K562 (cell line): ENCODE data around the gene GADL1. TPM values are rescaled to one million over a fixed set of nuclear protein-coding genes. Genes with fewer than 3 reads are reported as not detected.

Experiments
- ATAC-seq: fragments of 200-7000 bp; cut with Tn5 transposase; 3 replicates; pipeline ENCODE4 v1.9.1; 2020; ENCODE audit warnings: moderate library complexity
- BruUV-seq: library from RNA; stranded (reverse); fragments of 400-500 nt; replicated peaks from 2 replicates; lab custom pipeline; 2021; lab: Mats Ljungman, UMichigan
- CTCF ChIA-PET: fragments of 300-600 bp; formaldehyde crosslinking; extraction: SDS; loops from one replicate; lab custom pipeline; 2021; ENCODE audit warnings: low intra/inter-chr PET ratio; lab: Yijun Ruan, JAX
- POLR2A ChIA-PET: fragments of 300-600, 350-650 bp; sonication (Branson Sonifier 250); formaldehyde crosslinking; extraction: SDS; loops from one replicate; lab custom pipeline; 2021; ENCODE audit warnings: antibody characterized with exemption, inconsistent platforms; lab: Yijun Ruan, JAX
- DNase-seq, 4 experiments: peaks; one replicate each; pipeline versions ENCODE4 v3.0.0 to v3.0.0-alpha.2; 2011 to 2018; ENCODE audit warnings: low spot score in 3 of 4, mixed read lengths in 3 of 4; ENCODE audit errors: extremely low read depth in 1 of 4
- FAIRE-seq: peaks from 2 replicates; lab custom pipeline; 2011; peaks lifted over from hg19 to GRCh38; lab: Jason Lieb, UNC
- H2AFZ ChIP-seq: 2 replicates; pipeline ENCODE4 v1.6.0; 2011; ENCODE audit warnings: low read depth, low read length, control low read depth, inconsistent platforms
- H3K27ac ChIP-seq: fragments of 200-600 bp; 3 replicates; pipeline ENCODE4 v1.8.0; 2011; ENCODE audit warnings: low read depth, mild to moderate bottlenecking, control low read depth, inconsistent platforms, low read length, moderate library complexity, mixed read lengths; ENCODE audit errors: extremely low read depth
- H3K27me3 ChIP-seq, 2 experiments: fragments of 300-600 bp in 1 of 2; 2 replicates in 1 of 2; 3 replicates in 1 of 2; pipeline versions ENCODE4 v1.6.0 to v1.8.0; 2011; ENCODE audit warnings: inconsistent platforms in 2 of 2, low read length in 2 of 2, mild to moderate bottlenecking in 1 of 2, mixed read lengths in 1 of 2, moderate library complexity in 1 of 2; ENCODE audit not compliant: control insufficient read depth in 2 of 2, insufficient read depth in 2 of 2
- H3K36me3 ChIP-seq: fragments of 300-600 bp; 3 replicates; pipeline ENCODE4 v1.8.0; 2011; ENCODE audit warnings: mild to moderate bottlenecking, low read length, inconsistent platforms; ENCODE audit not compliant: control insufficient read depth, insufficient read depth
- H3K4me1 ChIP-seq, 2 experiments: fragments of 200-600 bp in 1 of 2; replicated peaks in 1 of 2; 2 replicates in 1 of 2; 3 replicates in 1 of 2; pipeline versions ENCODE4 v1.5.1 to v1.8.0; 2011; ENCODE audit warnings: inconsistent platforms in 2 of 2, low read length in 2 of 2, mild to moderate bottlenecking in 1 of 2, mixed read lengths in 1 of 2, moderate library complexity in 1 of 2; ENCODE audit not compliant: control insufficient read depth in 2 of 2, insufficient read depth in 2 of 2
- H3K4me2 ChIP-seq: 2 replicates; pipeline ENCODE4 v1.6.1; 2011; ENCODE audit warnings: low read length, control low read depth, inconsistent platforms, mixed read lengths; ENCODE audit not compliant: insufficient read depth
- H3K4me3 ChIP-seq: fragments of 200-600 bp; sonication (generic), shearing (Covaris generic); 2 replicates; pipeline ENCODE4 v1.5.1; 2016; ENCODE audit warnings: control low read depth, inconsistent platforms
- H3K79me2 ChIP-seq: fragments of 200-600 bp; 3 replicates; pipeline ENCODE4 v1.8.0; 2011; ENCODE audit warnings: low read length, inconsistent platforms; ENCODE audit not compliant: control insufficient read depth, insufficient read depth
- H3K9ac ChIP-seq, 2 experiments: 2 replicates each; pipeline versions ENCODE4 v1.6.0 to v1.6.1; 2011; ENCODE audit warnings: low read depth in 2 of 2, low read length in 2 of 2, control low read depth in 1 of 2, inconsistent platforms in 1 of 2, mild to moderate bottlenecking in 1 of 2, mixed read lengths in 1 of 2; ENCODE audit not compliant: insufficient read depth in 1 of 2
- H3K9me1 ChIP-seq: one replicate; pipeline ENCODE4 v1.6.0; 2011; ENCODE audit warnings: inconsistent platforms, mild to moderate bottlenecking, low read length, moderate library complexity; ENCODE audit not compliant: control insufficient read depth, insufficient read depth
- H3K9me3 ChIP-seq: replicated peaks from 2 replicates; pipeline ENCODE4 v1.5.1; 2011; ENCODE audit warnings: low read depth, low read length, inconsistent platforms; ENCODE audit not compliant: control insufficient read depth, insufficient read depth
- H4K20me1 ChIP-seq: replicated peaks from 2 replicates; pipeline ENCODE4 v1.6.1; 2011; ENCODE audit warnings: low read length, inconsistent platforms, mixed read lengths; ENCODE audit not compliant: control insufficient read depth, insufficient read depth
- CCNT2 ChIP-seq: IDR thresholded peaks from 2 replicates; pipeline ENCODE4 v1.6.1; 2011; ENCODE audit warnings: borderline replicate concordance, low read depth, mild to moderate bottlenecking, moderate library complexity, mixed read lengths, low read length; ENCODE audit not compliant: insufficient read length; ENCODE audit errors: extremely low read depth
- CREB3 ChIP-seq: fragments of 450-650 bp; conservative IDR thresholded peaks from 2 replicates; pipeline ENCODE4 v1.6.1; 2016; ENCODE audit warnings: missing genetic modification characterization, low read depth, mild to moderate bottlenecking, missing compliant biosample characterization, moderate library complexity
- HES1 ChIP-seq: fragments of 450-650 bp; IDR thresholded peaks from 2 replicates; pipeline ENCODE4 v1.6.1; 2016; ENCODE audit warnings: low read depth, mild to moderate bottlenecking, moderate library complexity
- TBP ChIP-seq: optimal IDR thresholded peaks from 2 replicates; pipeline ENCODE3; 2011; ENCODE audit warnings: low read depth, low read length, improper control_type of control experiment
- THRA ChIP-seq: fragments of 450-650 bp; IDR thresholded peaks from 2 replicates; pipeline ENCODE4 v1.6.1; 2017; ENCODE audit warnings: mild to moderate bottlenecking, moderate library complexity
- ZBTB17 ChIP-seq: fragments of 450-650 bp; formaldehyde crosslinking; IDR thresholded peaks from 2 replicates; pipeline ENCODE4 v1.4.0; 2020; ENCODE audit warnings: mild to moderate bottlenecking
- ZHX1 ChIP-seq: fragments of 150-350 bp; conservative IDR thresholded peaks from 2 replicates; pipeline ENCODE4 v1.6.1; 2014; ENCODE audit warnings: low read length
- ZSCAN29 ChIP-seq: fragments of 450-650 bp; IDR thresholded peaks from 2 replicates; pipeline ENCODE4 v1.6.1; 2017
- ZSCAN32 ChIP-seq: fragments of 450-650 bp; formaldehyde crosslinking; IDR thresholded peaks from 2 replicates; pipeline ENCODE4 v1.4.0; 2020; ENCODE audit warnings: mild to moderate bottlenecking, moderate library complexity
- WGBS: fragments of 100-300 bp; shearing (Covaris generic); methylation state at CpG from one replicate; pipeline ENCODE4 v1.1.6; 2016; ENCODE audit warnings: low coverage, mixed read lengths; ENCODE audit not compliant: insufficient coverage; ENCODE audit errors: missing lambda C conversion rate; 5-methylcytosine and 5-hydroxymethylcytosine counted together
- in situ Hi-C: fragments of 300-500 bp; cut with MboI; formaldehyde crosslinking; loops from 4 replicates; pipeline ENCODE4 v1.15.0; 2018; ENCODE audit warnings: inconsistent platforms, mixed read lengths
- intact Hi-C: fragments of 100-400 bp; cut with micrococcal nuclease; formaldehyde crosslinking; loops from 2 replicates; pipeline ENCODE4 v1.14.2; 2022
- polyA plus RNA-seq, 8 experiments: library from polyadenylated mRNA; depleted of rRNA in 4 of 8; stranded (reverse) in 5 of 8; unstranded in 3 of 8; fragments of >200 nt; fragmentation: Nextera tagmentation in 2 of 8; fragmentation: Illumina TruSeq in 1 of 8; extraction: Ambion mirVana in 2 of 8; extraction: Trizol in 1 of 8; gene quantifications; 2 replicates each; pipeline versions ENCODE4 v1.2.1 to v1.2.3, GENCODE V29; 2011 to 2014; ENCODE audit warnings: inconsistent platforms in 1 of 8, missing spikeins in 1 of 8
- total RNA-seq, 7 experiments: library from RNA; depleted of rRNA in 6 of 7; stranded (reverse); fragments of >200 nt in 6 of 7; fragmentation: Illumina TruSeq in 2 of 7; extraction: Trizol in 2 of 7; gene quantifications; 2 replicates each; pipeline versions ENCODE4 v1.2.1 to v1.2.3, GENCODE V29; 2011 to 2021; ENCODE audit warnings: low replicate concordance in 1 of 7

GADL1 gene
- total and polyA plus RNA-seq, 9 of the 15 experiments (the other 6 are each of a cell fraction or from before 2014, with no cell fraction given) = 0.07 TPM; not detected in 8

GRCh38 chr3:30720586-30721313 is 173.7 kb downstream of the GADL1 start:
- no peaks in the 10 kb centered on the region for H3K9me3 ChIP-seq
- H3K9me1 ChIP-seq = no peaks in the 10 kb centered on the region
- no peak overlapping the region for H3K9ac ChIP-seq
- POLR2A ChIA-PET = interaction anchor here (0.6 kb wide), 1 partner anchor 214 kb away, joined by 3 read pairs; no protein-coding TSS in a partner anchor
- H3K4me1 ChIP-seq = no peaks in the 10 kb centered on the region
- CTCF ChIA-PET = no interaction called here
- TF ChIP-seq THRA (no peak), HES1 (no peak), ZSCAN32 (CRISPR knock-in tag) (no peak), ZSCAN29 (no peak), TBP (no peak), CCNT2 (no peak), CREB3 (tag) (no peak), ZHX1 (no peak), ZBTB17 (CRISPR knock-in tag) (no peak)
- 2% methylated on average over 5 of the region's 5 CpGs for WGBS
- ATAC-seq = no peak
- H3K27ac ChIP-seq = no peak overlapping the region
- in situ Hi-C loops (no loop called here), intact Hi-C loops (no loop called here)
- FAIRE-seq = no peak
- H3K79me2 ChIP-seq = no peaks in the 10 kb centered on the region
- H4K20me1 ChIP-seq = no peaks in the 10 kb centered on the region
- no peak for DNase-seq
- no peaks in the 10 kb centered on the region for H3K36me3 ChIP-seq
- BruUV-seq = no TSS peak
- no peak overlapping the region for H3K4me2 ChIP-seq
- H2AFZ ChIP-seq = no peak overlapping the region
- H3K27me3 ChIP-seq = no peaks in the 10 kb centered on the region
- no peak overlapping the region for H3K4me3 ChIP-seq
